IMR-90 (cell line): Measurements from ENCODE around the gene NKAIN2. TPM values are rescaled to one million over a fixed set of nuclear protein-coding genes. Genes with fewer than 3 reads are reported as not detected.

Experiments used
- ATAC-seq: fragments of 200-7000 bp; cut with Tn5 transposase; 2 replicates; pipeline ENCODE4 v1.9.1; 2020; ENCODE audit warnings: low read depth, mild to moderate bottlenecking, moderate library complexity
- BruUV-seq: library from RNA; stranded (reverse); fragments of 400-500 nt; replicated peaks from 2 replicates; lab custom pipeline; 2021; lab: Mats Ljungman, UMichigan
- CTCF ChIA-PET: fragments of 300-600 bp; formaldehyde crosslinking; extraction: SDS; loops from one replicate; lab custom pipeline; 2021; ENCODE audit warnings: antibody characterized with exemption; lab: Yijun Ruan, JAX
- POLR2A ChIA-PET: fragments of 300-600 bp; sonication (Branson Sonifier 250); formaldehyde crosslinking; loops from one replicate; lab custom pipeline; 2022; ENCODE audit warnings: antibody characterized with exemption; ENCODE audit not compliant: unreplicated experiment; lab: Charles Lee
- DNase-seq: peaks from one replicate; pipeline ENCODE4 v3.0.0; 2013
- H2AFZ ChIP-seq: replicated peaks from 2 replicates; pipeline ENCODE3; 2013; ENCODE audit warnings: low read length, mild to moderate bottlenecking; ENCODE audit not compliant: poor library complexity
- H2AK5ac ChIP-seq: 2 replicates; pipeline ENCODE4 v1.6.1; 2013; ENCODE audit warnings: low read depth, low read length, inconsistent platforms
- H2AK9ac ChIP-seq: replicated peaks from 2 replicates; pipeline ENCODE3; 2013; ENCODE audit warnings: mild to moderate bottlenecking, low read depth, low read length, moderate library complexity; ENCODE audit not compliant: poor library complexity
- H2BK120ac ChIP-seq: 2 replicates; pipeline ENCODE4 v1.6.1; 2013; ENCODE audit warnings: low read depth, low read length, inconsistent platforms
- H2BK15ac ChIP-seq: 3 replicates; pipeline ENCODE4 v1.6.1; 2013; ENCODE audit warnings: low read depth, low read length, inconsistent platforms
- H2BK20ac ChIP-seq: 2 replicates; pipeline ENCODE4 v1.6.1; 2013; ENCODE audit warnings: low read depth, mild to moderate bottlenecking, inconsistent platforms, low read length, moderate library complexity
- H2BK5ac ChIP-seq: 2 replicates; pipeline ENCODE4 v1.6.1; 2013; ENCODE audit warnings: mild to moderate bottlenecking, low read depth, low read length, inconsistent platforms; ENCODE audit not compliant: poor library complexity, severe bottlenecking
- H3K14ac ChIP-seq: replicated peaks from 2 replicates; pipeline ENCODE4 v1.6.1; 2013; ENCODE audit warnings: low read depth, low read length, inconsistent platforms
- H3K18ac ChIP-seq: 2 replicates; pipeline ENCODE4 v1.6.1; 2013; ENCODE audit warnings: low read depth, low read length, control low read depth
- H3K23ac ChIP-seq: 2 replicates; pipeline ENCODE4 v1.6.1; 2013; ENCODE audit warnings: low read depth, low read length, inconsistent platforms
- H3K27ac ChIP-seq: 2 replicates; pipeline ENCODE4 v1.5.1; 2013; ENCODE audit warnings: mild to moderate bottlenecking, control low read depth, low read length; ENCODE audit not compliant: insufficient read depth
- H3K27me3 ChIP-seq: 2 replicates; pipeline ENCODE4 v1.6.1; 2013; ENCODE audit warnings: low read length; ENCODE audit not compliant: control insufficient read depth, insufficient read depth
- H3K36me3 ChIP-seq: 2 replicates; pipeline ENCODE4 v1.6.1; 2013; ENCODE audit warnings: low read length, mixed read lengths; ENCODE audit not compliant: control insufficient read depth, insufficient read depth
- H3K4ac ChIP-seq: 2 replicates; pipeline ENCODE4 v1.6.1; 2013; ENCODE audit warnings: low read depth, low read length, inconsistent platforms
- H3K4me1 ChIP-seq: 2 replicates; pipeline ENCODE4 v1.6.1; 2013; ENCODE audit warnings: low read length, mixed read lengths; ENCODE audit not compliant: control insufficient read depth, insufficient read depth
- H3K4me2 ChIP-seq: 2 replicates; pipeline ENCODE4 v1.6.1; 2013; ENCODE audit warnings: low read depth, mild to moderate bottlenecking, control low read depth, low read length, moderate library complexity
- H3K4me3 ChIP-seq: 2 replicates; pipeline ENCODE4 v1.5.1; 2013; ENCODE audit warnings: low read depth, mild to moderate bottlenecking, control low read depth, low read length, moderate library complexity; ENCODE audit not compliant: insufficient read depth
- H3K56ac ChIP-seq: 2 replicates; pipeline ENCODE4 v1.6.1; 2013; ENCODE audit warnings: low read length, inconsistent platforms; ENCODE audit not compliant: insufficient read depth; ENCODE audit errors: extremely low read depth
- H3K79me1 ChIP-seq, 2 experiments: 2 replicates each; pipeline ENCODE4 v1.6.1; 2013; ENCODE audit warnings: low read length in 2 of 2, inconsistent platforms in 1 of 2, low read depth in 1 of 2
- H3K9ac ChIP-seq: 2 replicates; pipeline ENCODE4 v1.6.1; 2013; ENCODE audit warnings: low read depth, low read length, control low read depth
- H3K9me1 ChIP-seq: 2 replicates; pipeline ENCODE4 v1.6.1; 2013; ENCODE audit warnings: low read length, inconsistent platforms; ENCODE audit not compliant: insufficient read depth
- H3K9me3 ChIP-seq: 2 replicates; pipeline ENCODE4 v1.6.1; 2013; ENCODE audit warnings: low read length; ENCODE audit not compliant: control insufficient read depth, insufficient read depth
- H4K20me1 ChIP-seq: 2 replicates; pipeline ENCODE4 v1.6.1; 2013; ENCODE audit warnings: low read length, inconsistent platforms; ENCODE audit not compliant: insufficient read depth
- H4K5ac ChIP-seq: 2 replicates; pipeline ENCODE4 v1.6.1; 2013; ENCODE audit warnings: mild to moderate bottlenecking, low read depth, low read length, control low read depth
- H4K8ac ChIP-seq, 2 experiments: 2 replicates each; pipeline ENCODE4 v1.6.1; 2013; ENCODE audit warnings: low read depth in 2 of 2, low read length in 2 of 2, control low read depth in 1 of 2, inconsistent platforms in 1 of 2
- H4K91ac ChIP-seq: 2 replicates; pipeline ENCODE4 v1.6.1; 2013; ENCODE audit warnings: low read depth, low read length, inconsistent platforms; ENCODE audit not compliant: insufficient read depth
- BHLHE40 ChIP-seq: fragments of 150-350 bp; IDR thresholded peaks from 2 replicates; pipeline ENCODE4 v1.6.1; 2016; ENCODE audit warnings: mild to moderate bottlenecking, low read depth, low read length
- CEBPB ChIP-seq: IDR thresholded peaks from 2 replicates; pipeline ENCODE4 v1.6.1; 2012; ENCODE audit warnings: low read depth, low read length, improper control_type of control experiment
- CHD1 ChIP-seq: IDR thresholded peaks from 2 replicates; pipeline ENCODE4 v1.6.1; 2012; ENCODE audit warnings: low read depth, low read length, improper control_type of control experiment
- CTCF ChIP-seq: conservative IDR thresholded peaks from 2 replicates; pipeline ENCODE4 v1.5.1; 2012; ENCODE audit warnings: mild to moderate bottlenecking, low read depth, low read length, improper control_type of control experiment
- ELK1 ChIP-seq: fragments of 150-350 bp; IDR thresholded peaks from 2 replicates; pipeline ENCODE4 v1.6.1; 2016; ENCODE audit warnings: low read depth, mild to moderate bottlenecking, low read length, moderate library complexity, borderline replicate concordance
- FOS ChIP-seq: fragments of 150-350 bp; IDR thresholded peaks from 2 replicates; pipeline ENCODE4 v1.6.1; 2016; ENCODE audit warnings: low read depth, low read length
- MAFK ChIP-seq: IDR thresholded peaks from 2 replicates; pipeline ENCODE4 v1.6.1; 2012; ENCODE audit warnings: low read depth, low read length, improper control_type of control experiment
- MAZ ChIP-seq: IDR thresholded peaks from 2 replicates; pipeline ENCODE4 v1.6.1; 2012; ENCODE audit warnings: low read depth, mild to moderate bottlenecking, low read length, improper control_type of control experiment, moderate library complexity, borderline replicate concordance
- MXI1 ChIP-seq: IDR thresholded peaks from 2 replicates; pipeline ENCODE4 v1.6.1; 2012; ENCODE audit warnings: low read depth, mild to moderate bottlenecking, low read length, moderate library complexity, borderline replicate concordance
- NFE2L2 ChIP-seq: fragments of 150-350 bp; IDR thresholded peaks from 2 replicates; pipeline ENCODE4 v1.6.1; 2016; ENCODE audit warnings: low read depth, mild to moderate bottlenecking, low read length
- POLR2A ChIP-seq: IDR thresholded peaks from 2 replicates; pipeline ENCODE4 v1.6.1; 2012; ENCODE audit warnings: mild to moderate bottlenecking, low read depth, low read length
- RAD21 ChIP-seq: IDR thresholded peaks from 2 replicates; pipeline ENCODE4 v1.6.1; 2012; ENCODE audit warnings: low read length, improper control_type of control experiment
- RCOR1 ChIP-seq: IDR thresholded peaks from 2 replicates; pipeline ENCODE4 v1.6.1; 2012; ENCODE audit warnings: mild to moderate bottlenecking, low read length, improper control_type of control experiment; ENCODE audit not compliant: insufficient replicate concordance
- RFX5 ChIP-seq: IDR thresholded peaks from 2 replicates; pipeline ENCODE4 v1.8.0; 2012; ENCODE audit warnings: low read depth, mild to moderate bottlenecking, low read length, moderate library complexity
- SMC3 ChIP-seq: fragments of 150-350 bp; IDR thresholded peaks from 2 replicates; pipeline ENCODE4 v1.6.1; 2016; ENCODE audit warnings: low read depth, mild to moderate bottlenecking, antibody characterized with exemption, low read length, moderate library complexity
- USF2 ChIP-seq: fragments of 150-350 bp; IDR thresholded peaks from 2 replicates; pipeline ENCODE4 v1.6.1; 2017; ENCODE audit warnings: mild to moderate bottlenecking, antibody characterized with exemption, low read length, low read depth
- WGBS, 2 experiments: methylation state at CpG; one replicate each; pipeline versions ENCODE4 v1.1.5 to v1.1.7; 2013; ENCODE audit warnings: missing lambda C conversion rate in 2 of 2; ENCODE audit not compliant: insufficient read length in 1 of 2; ENCODE audit errors: extremely low coverage in 2 of 2; 5-methylcytosine and 5-hydroxymethylcytosine counted together
- dilution Hi-C: fragments of 300-500 bp; cut with HindIII; formaldehyde crosslinking; loops from one replicate; pipeline ENCODE4 v1.14.3; 2018; ENCODE audit warnings: low sequenced_read_pairs; ENCODE audit not compliant: unreplicated experiment
- in situ Hi-C: fragments of 300-500 bp; cut with MboI; formaldehyde crosslinking; loops from 3 replicates; pipeline ENCODE4 v1.14.3; 2019; ENCODE audit warnings: low sequenced_read_pairs, inconsistent platforms, mixed read lengths
- intact Hi-C: fragments of 100-400 bp; cut with micrococcal nuclease; formaldehyde crosslinking; loops from 2 replicates; pipeline ENCODE4 v1.10.0; 2022
- polyA plus RNA-seq, 3 experiments: library from polyadenylated mRNA; depleted of rRNA; stranded (reverse); fragments of >200 nt; gene quantifications; 2 replicates each; pipeline ENCODE4 v1.2.3, GENCODE V29; 2012; ENCODE audit warnings: low replicate concordance in 1 of 3
- total RNA-seq: library from RNA; depleted of rRNA; stranded (reverse); fragments of >200 nt; gene quantifications from 2 replicates; pipeline ENCODE4 v1.2.3, GENCODE V29; 2012

The NKAIN2 gene
- total and polyA plus RNA-seq, 2 of the 4 experiments (the other 2 are of a cell fraction): not detected

- Histone ChIP-seq H4K20me1 (no peaks in the 10 kb centered on the region), H4K91ac (no peak overlapping the region), H2BK15ac (no peak overlapping the region), H3K27ac (no peak overlapping the region), H3K4me3 (no peak overlapping the region), H2BK20ac (no peak overlapping the region), H2BK120ac (no peak overlapping the region), H3K18ac (no peak overlapping the region), H3K79me1 (no peaks in the 10 kb centered on the region), H3K4ac (no peak overlapping the region), H2AK9ac (no peak overlapping the region), H4K5ac (no peak overlapping the region), H2AK5ac (no peak overlapping the region), H3K9me1 (no peaks in the 10 kb centered on the region), H3K27me3 (no peaks in the 10 kb centered on the region), H3K36me3 (no peaks in the 10 kb centered on the region), H3K9ac (no peak overlapping the region), H3K14ac (no peak overlapping the region), H2BK5ac (no peak overlapping the region), H4K8ac (no peak overlapping the region), H3K4me2 (no peak overlapping the region), H3K9me3 (no peaks in the 10 kb centered on the region), H3K4me1 (no peaks in the 10 kb centered on the region), H2AFZ (no peak overlapping the region), H3K23ac (no peak overlapping the region), H3K56ac (no peak overlapping the region)
- ATAC-seq (no peak), DNase-seq (no peak)
- no peak for TF ChIP-seq CEBPB
- no peak for TF ChIP-seq RFX5
- no peak for TF ChIP-seq SMC3
- TF ChIP-seq CTCF: no peak
- TF ChIP-seq MXI1: no peak
- TF ChIP-seq CHD1: no peak
- TF ChIP-seq ELK1: no peak
- no peak for TF ChIP-seq BHLHE40
- TF ChIP-seq RAD21: no peak
- TF ChIP-seq MAFK: no peak
- TF ChIP-seq POLR2A: no peak
- no peak for TF ChIP-seq NFE2L2
- no peak for TF ChIP-seq FOS
- no peak for TF ChIP-seq RCOR1
- no peak for TF ChIP-seq MAZ
- TF ChIP-seq USF2: no peak
- CTCF ChIA-PET: no interaction called here
- POLR2A ChIA-PET: no interaction called here
- no CpG with 5 or more reads among the region's 4 CpGs for WGBS, 2 experiments
- dilution Hi-C loops: no loop called here
- in situ Hi-C loops: no loop called here
- intact Hi-C loops: no loop called here
- no TSS peak for BruUV-seq
Observed at GRCh38 chr6:124002377-124003081, 198.9 kb downstream of the NKAIN2 start.
